Measurements from ENCODE around the gene APOB. TPM values are rescaled to one million over a fixed set of nuclear protein-coding genes. Genes with fewer than 3 reads are reported as not detected.

Gene APOB
- polyA plus RNA-seq, 2 of the 4 experiments (the other 2 are of a cell fraction), result under 0.01 TPM; not detected in 1

DNA sequence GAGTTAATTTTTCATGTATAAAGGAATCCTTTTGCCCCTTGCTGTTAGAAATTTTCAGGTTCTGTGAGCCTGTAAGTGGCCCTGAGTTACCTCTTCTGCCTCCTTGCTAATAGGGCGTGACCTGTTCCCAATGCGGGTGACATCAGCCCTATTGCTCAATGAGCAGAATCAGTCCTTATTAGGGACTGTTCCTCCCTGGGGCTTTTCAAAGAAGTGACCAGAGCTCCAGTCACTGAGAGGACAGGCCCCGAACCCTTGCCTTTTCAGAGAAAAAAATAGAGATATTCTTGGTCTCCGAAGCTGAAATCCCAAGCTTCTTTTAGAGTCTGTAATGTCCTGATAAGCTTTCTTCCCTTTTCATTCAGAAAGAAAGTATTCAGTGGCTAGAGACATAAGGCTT lies 8.2 kb upstream of the APOB start:
- ChIA-PET POLR2A (no interaction called here), CTCF (interaction anchor here (3.9 kb wide), 1 partner anchor 9 kb away, joined by 25 read pairs; the partner anchor contains the start of gene APOB)
- DNase-seq (ENCODE audit: low read depth in 1 of 2, low spot score in 1 of 2) (no peak), FAIRE-seq (no peak), ATAC-seq (no peak)
- no peaks in the 10 kb centered on the region for H3K4me1 ChIP-seq
- H3K9me3 ChIP-seq, result no peaks in the 10 kb centered on the region
- H3K4me3 ChIP-seq, result no peak overlapping the region
- TF ChIP-seq ZSCAN20 (CRISPR knock-in tag; IDR thresholded peaks at IDR 0.05), result no peak
- no peak for TF ChIP-seq CEBPB (IDR thresholded peaks at IDR 0.05)
- no peak for TF ChIP-seq EHMT2 (IDR thresholded peaks at IDR 0.05; ENCODE audit: low read depth)
- no peak for TF ChIP-seq FOSB (CRISPR knock-in tag; IDR thresholded peaks at IDR 0.05)
- TF ChIP-seq CBX2 (IDR thresholded peaks at IDR 0.05; ENCODE audit: borderline replicate concordance, low read depth), result no peak
- TF ChIP-seq, protein P1, sequence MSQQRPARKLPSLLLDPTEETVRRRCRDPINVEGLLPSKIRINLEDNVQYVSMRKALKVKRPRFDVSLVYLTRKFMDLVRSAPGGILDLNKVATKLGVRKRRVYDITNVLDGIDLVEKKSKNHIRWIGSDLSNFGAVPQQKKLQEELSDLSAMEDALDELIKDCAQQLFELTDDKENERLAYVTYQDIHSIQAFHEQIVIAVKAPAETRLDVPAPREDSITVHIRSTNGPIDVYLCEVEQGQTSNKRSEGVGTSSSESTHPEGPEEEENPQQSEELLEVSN (IDR thresholded peaks at IDR 0.05; ENCODE audit: borderline replicate concordance, low read depth), result no peak
- TF ChIP-seq, protein P2, sequence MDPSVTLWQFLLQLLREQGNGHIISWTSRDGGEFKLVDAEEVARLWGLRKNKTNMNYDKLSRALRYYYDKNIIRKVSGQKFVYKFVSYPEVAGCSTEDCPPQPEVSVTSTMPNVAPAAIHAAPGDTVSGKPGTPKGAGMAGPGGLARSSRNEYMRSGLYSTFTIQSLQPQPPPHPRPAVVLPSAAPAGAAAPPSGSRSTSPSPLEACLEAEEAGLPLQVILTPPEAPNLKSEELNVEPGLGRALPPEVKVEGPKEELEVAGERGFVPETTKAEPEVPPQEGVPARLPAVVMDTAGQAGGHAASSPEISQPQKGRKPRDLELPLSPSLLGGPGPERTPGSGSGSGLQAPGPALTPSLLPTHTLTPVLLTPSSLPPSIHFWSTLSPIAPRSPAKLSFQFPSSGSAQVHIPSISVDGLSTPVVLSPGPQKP (IDR thresholded peaks at IDR 0.05; ENCODE audit: low read depth, low read length), result no peak
- TF ChIP-seq, protein P3, sequence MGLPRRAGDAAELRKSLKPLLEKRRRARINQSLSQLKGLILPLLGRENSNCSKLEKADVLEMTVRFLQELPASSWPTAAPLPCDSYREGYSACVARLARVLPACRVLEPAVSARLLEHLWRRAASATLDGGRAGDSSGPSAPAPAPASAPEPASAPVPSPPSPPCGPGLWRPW (IDR thresholded peaks at IDR 0.05), result no peak
- no peak for TF ChIP-seq FOXS1 (CRISPR knock-in tag; IDR thresholded peaks at IDR 0.05)
- no peak for TF ChIP-seq ESRRA (IDR thresholded peaks at IDR 0.05; ENCODE audit: borderline replicate concordance, low read length)
- H3K4me2 ChIP-seq, result no peak overlapping the region
- no peak overlapping the region for H3K27ac ChIP-seq
- 21% methylated on average over 4 of the region's 4 CpGs for WGBS (ENCODE audit: missing lambda C conversion rate)

DNA sequence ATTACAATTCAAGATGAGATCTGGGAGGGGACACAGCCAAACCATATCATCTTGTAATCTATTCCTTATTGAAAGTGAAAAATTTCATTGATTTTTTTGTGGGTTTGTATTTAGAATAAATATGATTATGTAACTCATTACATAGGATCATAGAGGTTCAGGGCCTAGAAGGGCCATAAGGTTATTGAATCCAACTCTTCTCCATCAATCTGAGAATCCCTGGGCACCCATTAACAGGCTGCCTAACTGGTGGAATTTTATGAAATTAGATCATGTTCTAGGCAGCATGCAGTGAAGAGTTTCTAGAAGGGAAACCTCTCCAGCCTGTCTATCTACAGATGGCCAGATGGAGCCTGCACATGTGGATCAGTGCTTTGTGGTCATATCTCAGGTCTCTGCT lies 6.3 kb upstream of the APOB start:
- ChIA-PET CTCF (no interaction called here), POLR2A (no interaction called here)
- H3K4me1 ChIP-seq, result no peaks in the 10 kb centered on the region
- no peaks in the 10 kb centered on the region for H3K9me3 ChIP-seq
- no peak for DNase-seq (ENCODE audit: low read depth in 1 of 2, low spot score in 1 of 2)
- FAIRE-seq, result no peak
- TF ChIP-seq EP300 (IDR thresholded peaks at IDR 0.05) (no peak), RAD21 (conservative IDR thresholded peaks at IDR 0.05 in 1 of 2, IDR thresholded peaks at IDR 0.05 in 1 of 2) (no peak), NPAS2 (CRISPR knock-in tag; IDR thresholded peaks at IDR 0.05; ENCODE audit: borderline replicate concordance) (no peak), FOXS1 (CRISPR knock-in tag; IDR thresholded peaks at IDR 0.05) (no peak), NR3C1 (IDR thresholded peaks at IDR 0.05) (no peak), KDM5A (IDR thresholded peaks at IDR 0.05) (no peak), JUN (IDR thresholded peaks at IDR 0.05) (no peak), EHF (CRISPR knock-in tag; IDR thresholded peaks at IDR 0.05) (no peak), ESRRA (IDR thresholded peaks at IDR 0.05; ENCODE audit: borderline replicate concordance, low read length) (no peak), CHD2 (IDR thresholded peaks at IDR 0.05; ENCODE audit: low read length, partially characterized antibody) (no peak), GATA3 (IDR thresholded peaks at IDR 0.05; ENCODE audit: borderline replicate concordance) (no peak), HDAC2 (IDR thresholded peaks at IDR 0.05) (no peak), HEYL (CRISPR knock-in tag; IDR thresholded peaks at IDR 0.05) (no peak)
- TF ChIP-seq, protein P3 (IDR thresholded peaks at IDR 0.05), result no peak
- no peak overlapping the region for H3K4me2 ChIP-seq
- H3K4me3 ChIP-seq, result no peak overlapping the region
- no peak for ATAC-seq
- no peak overlapping the region for H3K27ac ChIP-seq

DNA sequence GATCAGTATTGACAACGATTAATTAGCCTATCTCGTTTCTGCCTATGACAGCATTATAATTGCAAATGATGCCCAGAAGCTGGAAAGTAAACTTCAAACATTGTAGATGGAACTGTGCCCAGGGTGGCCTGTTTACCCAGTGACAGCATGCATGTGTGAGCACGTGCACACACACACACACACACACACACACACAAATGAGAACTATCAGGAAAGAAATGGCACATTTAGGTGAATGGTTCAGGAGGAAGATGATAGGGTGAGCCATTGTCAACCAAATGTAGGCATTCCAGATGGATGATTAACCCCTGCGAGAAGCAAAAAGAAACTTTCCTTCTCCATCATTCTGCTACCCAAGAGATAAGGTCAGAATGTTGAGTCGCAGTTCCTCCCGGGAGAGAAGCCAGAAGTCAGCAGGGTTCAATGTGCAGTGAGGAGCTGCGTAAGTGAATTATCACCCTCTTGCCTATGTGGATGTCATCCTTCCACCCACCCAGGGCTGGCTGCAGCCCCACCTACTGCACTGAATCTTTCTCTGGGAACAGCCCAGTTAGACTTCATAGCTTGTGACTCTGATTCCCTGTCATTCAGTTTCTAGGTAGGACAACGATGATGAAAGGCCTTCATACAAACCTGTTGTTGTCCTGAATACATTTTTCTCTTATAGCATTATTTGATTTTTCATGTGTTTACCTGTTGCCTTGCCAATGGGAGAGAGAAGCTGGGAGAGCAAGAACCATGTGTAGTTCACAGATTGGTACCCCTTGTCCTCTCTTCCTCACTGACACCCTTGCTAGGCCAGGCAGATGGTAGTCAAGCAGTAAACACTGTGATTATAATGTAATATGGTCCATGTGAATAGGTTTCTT lies 3.5 kb upstream of the APOB start:
- Histone ChIP-seq H3K9me3 (no peaks in the 10 kb centered on the region), H3K4me3 (no peak overlapping the region), H3K27ac (no peak overlapping the region), H3K4me1 (no peaks in the 10 kb centered on the region), H3K4me2 (no peak overlapping the region)
- FAIRE-seq (no peak), ATAC-seq (no peak), DNase-seq (ENCODE audit: low read depth in 1 of 2, low spot score in 1 of 2) (no peak)
- 13% methylated on average over 8 of the region's 8 CpGs for WGBS (ENCODE audit: missing lambda C conversion rate)
- CTCF ChIA-PET, result interaction anchor here (1.0 to 9.1 kb wide), 3 partner anchors 58 to 385 kb away, joined by 4 to 130 read pairs (median 4); no protein-coding TSS in a partner anchor
- POLR2A ChIA-PET, result no interaction called here
- TF ChIP-seq HOXB13 (CRISPR knock-in tag; IDR thresholded peaks at IDR 0.05; ENCODE audit: low read depth), result no peak
- TF ChIP-seq NR3C1 (IDR thresholded peaks at IDR 0.05), result no peak
- TF ChIP-seq RARB (CRISPR knock-in tag; IDR thresholded peaks at IDR 0.05), result no peak
- TF ChIP-seq FOXS1 (CRISPR knock-in tag; IDR thresholded peaks at IDR 0.05), result no peak
- no peak for TF ChIP-seq JUN (IDR thresholded peaks at IDR 0.05)
- no peak for TF ChIP-seq HDAC2 (IDR thresholded peaks at IDR 0.05)
- no peak for TF ChIP-seq CBX2 (IDR thresholded peaks at IDR 0.05; ENCODE audit: borderline replicate concordance, low read depth)
- no peak for TF ChIP-seq SREBF2 (IDR thresholded peaks at IDR 0.05)
- TF ChIP-seq RFX5 (IDR thresholded peaks at IDR 0.05), result no peak
- TF ChIP-seq KDM1A (IDR thresholded peaks at IDR 0.05; ENCODE audit: low read depth), result no peak
- no peak for TF ChIP-seq MAZ (IDR thresholded peaks at IDR 0.05; ENCODE audit: borderline replicate concordance, low read depth, low read length)
- TF ChIP-seq, protein P4, sequence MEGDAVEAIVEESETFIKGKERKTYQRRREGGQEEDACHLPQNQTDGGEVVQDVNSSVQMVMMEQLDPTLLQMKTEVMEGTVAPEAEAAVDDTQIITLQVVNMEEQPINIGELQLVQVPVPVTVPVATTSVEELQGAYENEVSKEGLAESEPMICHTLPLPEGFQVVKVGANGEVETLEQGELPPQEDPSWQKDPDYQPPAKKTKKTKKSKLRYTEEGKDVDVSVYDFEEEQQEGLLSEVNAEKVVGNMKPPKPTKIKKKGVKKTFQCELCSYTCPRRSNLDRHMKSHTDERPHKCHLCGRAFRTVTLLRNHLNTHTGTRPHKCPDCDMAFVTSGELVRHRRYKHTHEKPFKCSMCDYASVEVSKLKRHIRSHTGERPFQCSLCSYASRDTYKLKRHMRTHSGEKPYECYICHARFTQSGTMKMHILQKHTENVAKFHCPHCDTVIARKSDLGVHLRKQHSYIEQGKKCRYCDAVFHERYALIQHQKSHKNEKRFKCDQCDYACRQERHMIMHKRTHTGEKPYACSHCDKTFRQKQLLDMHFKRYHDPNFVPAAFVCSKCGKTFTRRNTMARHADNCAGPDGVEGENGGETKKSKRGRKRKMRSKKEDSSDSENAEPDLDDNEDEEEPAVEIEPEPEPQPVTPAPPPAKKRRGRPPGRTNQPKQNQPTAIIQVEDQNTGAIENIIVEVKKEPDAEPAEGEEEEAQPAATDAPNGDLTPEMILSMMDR (IDR thresholded peaks at IDR 0.05), result no peak
- TF ChIP-seq JUNB (IDR thresholded peaks at IDR 0.05), result no peak
- TF ChIP-seq, protein P5, sequence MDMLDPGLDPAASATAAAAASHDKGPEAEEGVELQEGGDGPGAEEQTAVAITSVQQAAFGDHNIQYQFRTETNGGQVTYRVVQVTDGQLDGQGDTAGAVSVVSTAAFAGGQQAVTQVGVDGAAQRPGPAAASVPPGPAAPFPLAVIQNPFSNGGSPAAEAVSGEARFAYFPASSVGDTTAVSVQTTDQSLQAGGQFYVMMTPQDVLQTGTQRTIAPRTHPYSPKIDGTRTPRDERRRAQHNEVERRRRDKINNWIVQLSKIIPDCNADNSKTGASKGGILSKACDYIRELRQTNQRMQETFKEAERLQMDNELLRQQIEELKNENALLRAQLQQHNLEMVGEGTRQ (IDR thresholded peaks at IDR 0.05), result no peak

All from A549 (cell line).